Right cardiac atrium (tissue), 5 donors: ENCODE data around the gene APAF1. TPM values are rescaled to one million over a fixed set of nuclear protein-coding genes. Genes with fewer than 3 reads are reported as not detected.

Source experiments
- ATAC-seq, 2 donors: fragments of 200-7000 bp; cut with Tn5 transposase; one replicate each; pipeline versions ENCODE4 v1.8.0 to v1.9.1; 2020; ENCODE audit warnings: moderate library complexity in 2 of 2, mild to moderate bottlenecking in 1 of 2
- DNase-seq, 3 donors: peaks; one replicate each; pipeline ENCODE4 v3.0.0-alpha.2; 2020
- H3K27ac ChIP-seq: one replicate; pipeline ENCODE4 v1.5.1; 2013; ENCODE audit warnings: mild to moderate bottlenecking, low read length, control low read depth, moderate library complexity
- H3K27me3 ChIP-seq: one replicate; pipeline ENCODE4 v1.6.1; 2013; ENCODE audit not compliant: control insufficient read depth, insufficient read depth
- H3K4me1 ChIP-seq: one replicate; pipeline ENCODE4 v1.6.1; 2013; ENCODE audit warnings: low read length; ENCODE audit not compliant: control insufficient read depth, insufficient read depth
- H3K4me3 ChIP-seq: one replicate; pipeline ENCODE4 v1.5.1; 2013; ENCODE audit warnings: low read length, control low read depth
- H3K9me3 ChIP-seq: one replicate; pipeline ENCODE4 v1.6.1; 2013; ENCODE audit warnings: low read length; ENCODE audit not compliant: control insufficient read depth
- WGBS: extraction: QIAGEN DNeasy Blood & Tissue Kit; methylation state at CpG from one replicate; pipeline ENCODE4 v1.1.7; 2013; 5-methylcytosine and 5-hydroxymethylcytosine counted together
- intact Hi-C, 4 donors: fragments of 100-400 bp; cut with DNase I; formaldehyde crosslinking; loops; one replicate each; pipeline versions ENCODE4 v1.11.0 to v1.14.0; 2022 to 2023
- polyA plus RNA-seq: library from polyadenylated mRNA; stranded (reverse); fragments of 200-250 nt; gene quantifications from one replicate; pipeline ENCODE4 v1.2.3, GENCODE V29; 2013
- total RNA-seq, 4 donors: library from RNA; stranded (reverse); fragmentation: NEBNext Ultra II Directional; extraction: Animal tissue kit (Norgen Biotek cat#: 25700); gene quantifications; one replicate each; pipeline ENCODE4 v1.2.1, GENCODE V29; 2021
- donor health status: healthy with polysubstance abuse.
- donor health status: DM: no; HTN: yes; CAD: no.
- donor health status: DM: no; HTN: no; CAD: no.
- donor health status: DM: no; HTN: yes; CAD: no; lungs with severe emphysema.
- donor health status: DM: yes; HTN: yes; CAD: no.

The APAF1 gene
- total and polyA plus RNA-seq, 5 donors: 2.9 to 7.1 (median 4.3) TPM

DNA sequence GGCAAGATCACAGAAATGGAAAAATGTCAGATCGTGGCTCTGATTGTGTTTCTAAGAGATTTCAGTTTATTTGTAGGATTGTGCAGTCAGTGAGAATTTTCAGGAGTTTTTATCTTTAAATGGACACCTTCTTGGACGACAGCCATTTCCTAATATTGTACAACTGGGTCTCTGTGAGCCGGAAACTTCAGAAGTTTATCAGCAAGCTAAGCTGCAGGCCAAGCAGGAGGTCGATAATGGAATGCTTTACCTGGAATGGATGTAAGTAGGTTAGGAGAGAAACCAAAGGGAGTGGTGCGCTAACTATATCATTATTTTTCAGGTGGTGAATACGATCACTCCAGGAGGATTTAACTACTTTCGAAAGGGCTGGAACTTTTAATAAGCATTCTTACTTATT, 26.4 kb downstream of the APAF1 start:
- DNase-seq (no peak), ATAC-seq (peak in 1 of 2 donors; percentile 36)
- WGBS: 58% methylated on average over 7 of the region's 7 CpGs
- intact Hi-C loops: no loop called here
- Histone ChIP-seq H3K27ac (no peak overlapping the region), H3K9me3 (no peaks in the 10 kb centered on the region), H3K4me3 (no peak overlapping the region), H3K27me3 (no peaks in the 10 kb centered on the region), H3K4me1 (no peaks in the 10 kb centered on the region)

DNA sequence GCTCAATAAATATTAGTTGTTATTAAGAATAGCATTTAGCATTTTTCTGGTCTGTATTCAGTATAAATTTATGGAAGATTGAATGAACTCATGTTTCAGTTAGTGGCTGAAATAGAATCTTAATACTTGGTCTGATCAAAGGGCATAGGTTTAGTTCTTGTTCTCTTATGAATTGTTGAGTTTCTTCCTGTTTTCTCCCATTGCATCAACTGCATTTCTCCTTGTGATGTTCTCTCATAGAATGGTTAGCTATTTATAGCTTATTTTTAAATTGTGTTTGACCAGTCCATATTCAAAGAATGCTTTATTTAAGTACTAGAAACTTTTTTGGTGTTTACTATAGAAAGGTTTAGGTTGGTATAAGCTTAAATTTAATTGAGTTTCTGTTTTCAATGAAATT, 29.8 kb downstream of the APAF1 start:
- Histone ChIP-seq H3K4me3 (no peak overlapping the region), H3K9me3 (no peaks in the 10 kb centered on the region), H3K27ac (no peak overlapping the region), H3K27me3 (no peaks in the 10 kb centered on the region), H3K4me1 (no peaks in the 10 kb centered on the region)
- DNase-seq (no peak), ATAC-seq (no peak)
- intact Hi-C loops: no loop called here

DNA sequence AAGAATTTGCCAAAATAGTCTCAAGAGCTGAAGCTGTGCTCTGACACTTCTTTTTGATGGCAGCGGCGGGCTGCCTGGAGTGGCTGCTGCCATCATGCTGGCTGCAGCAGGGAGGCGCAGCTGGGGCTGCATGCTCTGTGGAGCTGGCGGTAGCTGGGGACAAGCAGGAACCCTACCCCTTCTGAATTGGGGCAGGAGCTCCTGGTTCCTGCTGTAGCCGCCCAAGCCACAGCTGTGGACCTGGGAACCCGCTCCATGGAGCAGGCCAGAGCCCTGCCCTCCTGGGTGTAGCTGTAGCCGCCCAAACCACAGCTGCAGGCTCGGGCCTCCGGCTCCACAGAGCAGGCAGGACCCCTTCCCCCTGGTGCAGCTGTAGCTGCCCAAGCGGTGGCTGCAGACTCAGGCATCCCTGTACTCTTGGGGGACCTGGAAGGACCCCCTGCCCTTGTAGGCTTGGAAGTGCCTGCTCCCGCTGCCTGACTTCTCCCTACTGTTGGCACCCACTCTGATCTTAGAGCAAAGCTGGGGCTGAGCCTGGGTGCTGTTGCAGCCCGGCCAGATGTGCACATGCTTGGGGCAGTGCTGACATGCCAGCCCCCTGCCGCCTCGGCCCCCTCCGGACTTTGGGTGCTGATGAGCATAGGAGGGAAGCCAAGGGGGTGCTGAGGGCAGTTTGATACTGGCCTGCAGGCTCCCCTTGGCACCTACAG, 33.3 kb downstream of the APAF1 start:
- Histone ChIP-seq H3K27ac (no peak overlapping the region), H3K9me3 (no peaks in the 10 kb centered on the region), H3K4me3 (no peak overlapping the region), H3K4me1 (no peaks in the 10 kb centered on the region), H3K27me3 (no peaks in the 10 kb centered on the region)
- intact Hi-C loops: no loop called here
- DNase-seq (no peak), ATAC-seq (peak in 1 of 2 donors; percentile 29)
- WGBS: 94% methylated on average over 15 of the region's 15 CpGs

DNA sequence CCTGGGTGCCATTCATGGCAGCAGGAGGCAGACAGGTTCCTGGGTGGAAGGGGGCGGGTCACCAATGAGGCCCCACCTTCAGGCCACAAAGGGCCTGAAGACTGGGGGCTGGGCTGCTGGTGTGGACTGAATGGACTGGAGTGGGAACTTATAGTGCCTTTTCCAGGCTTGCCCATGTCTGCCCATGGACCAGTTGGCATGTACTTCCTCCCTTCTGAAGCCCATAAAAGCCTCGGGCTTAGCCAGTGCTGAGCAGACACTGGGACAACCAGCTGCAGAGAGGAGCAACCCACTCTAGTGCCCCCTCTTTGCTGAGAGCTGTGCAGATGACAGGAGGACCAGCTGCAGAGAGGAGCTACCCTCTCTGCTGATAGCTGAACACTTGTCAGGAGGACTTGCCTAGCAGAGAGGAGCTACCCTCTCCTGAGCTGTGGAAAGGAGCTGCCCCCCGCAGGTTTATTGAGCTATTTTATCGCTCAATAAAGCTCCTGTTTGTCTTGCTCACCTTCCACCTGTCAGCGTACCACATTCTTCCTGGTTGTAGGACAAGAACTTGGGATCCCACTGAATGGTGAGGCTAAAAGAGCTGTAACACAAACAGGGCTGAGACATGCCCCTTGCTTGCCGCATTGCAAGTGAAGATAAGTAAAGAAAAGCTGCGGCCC, 34.0 kb downstream of the APAF1 start:
- WGBS: 95% methylated on average over 7 of the region's 7 CpGs
- peak in 1 of 3 donors; percentile 47 for DNase-seq
- Histone ChIP-seq H3K9me3 (no peaks in the 10 kb centered on the region), H3K27ac (no peak overlapping the region), H3K27me3 (no peaks in the 10 kb centered on the region), H3K4me1 (no peaks in the 10 kb centered on the region), H3K4me3 (no peak overlapping the region)
- intact Hi-C loops: no loop called here
- ATAC-seq: no peak

DNA sequence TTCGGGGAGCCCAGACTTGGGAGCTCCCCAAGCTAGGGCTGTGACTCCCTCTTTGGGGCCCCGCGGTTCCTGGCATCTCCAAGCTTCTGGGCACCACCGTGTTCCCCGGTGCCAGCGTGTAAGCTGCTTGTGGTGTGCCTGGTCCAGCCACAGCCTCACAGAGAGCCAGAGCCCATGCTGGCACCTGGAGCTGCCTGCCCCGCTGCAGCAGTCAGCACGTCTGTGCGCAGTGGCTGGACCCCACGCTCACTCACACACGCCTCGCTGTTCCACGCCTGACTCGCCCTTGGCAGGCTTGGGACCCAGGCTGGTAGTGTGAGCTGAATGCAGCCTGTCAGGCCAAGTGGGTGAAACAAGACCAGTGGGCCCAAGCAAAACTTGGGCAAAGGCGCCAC, 34.5 kb downstream of the APAF1 start:
- Histone ChIP-seq H3K4me1 (no peaks in the 10 kb centered on the region), H3K27ac (no peak overlapping the region), H3K27me3 (no peaks in the 10 kb centered on the region), H3K9me3 (no peaks in the 10 kb centered on the region), H3K4me3 (no peak overlapping the region)
- intact Hi-C loops: no loop called here
- ATAC-seq (no peak), DNase-seq (no peak)
- WGBS: 97% methylated on average over 15 of the region's 15 CpGs

DNA sequence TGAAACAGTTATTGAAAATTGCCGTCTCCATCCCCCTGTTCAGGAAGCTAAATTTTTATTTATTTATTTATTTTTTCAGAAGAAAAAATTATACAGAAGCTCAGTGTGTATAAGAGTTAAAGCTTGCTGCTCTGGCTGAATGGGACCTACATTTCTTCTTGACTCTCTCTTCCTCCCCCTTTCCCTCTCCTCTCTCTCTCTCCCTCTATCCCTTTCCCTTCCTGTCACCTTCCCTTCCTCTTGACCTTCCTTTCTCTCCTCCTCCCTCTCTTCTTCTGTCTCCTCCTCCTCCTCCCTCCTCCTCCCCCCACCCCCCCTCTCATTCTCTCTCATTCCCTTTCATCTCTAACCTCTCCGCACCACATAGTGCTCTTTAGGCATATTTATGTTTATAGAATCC, 39.1 kb downstream of the APAF1 start:
- H3K4me1 ChIP-seq: no peaks in the 10 kb centered on the region
- H3K27ac ChIP-seq: no peak overlapping the region
- intact Hi-C loops: no loop called here
- WGBS: 97% methylated on average over 2 of the region's 2 CpGs
- no peak overlapping the region for H3K4me3 ChIP-seq
- DNase-seq: no peak
- ATAC-seq: no peak
- no peaks in the 10 kb centered on the region for H3K9me3 ChIP-seq
- no peaks in the 10 kb centered on the region for H3K27me3 ChIP-seq

DNA sequence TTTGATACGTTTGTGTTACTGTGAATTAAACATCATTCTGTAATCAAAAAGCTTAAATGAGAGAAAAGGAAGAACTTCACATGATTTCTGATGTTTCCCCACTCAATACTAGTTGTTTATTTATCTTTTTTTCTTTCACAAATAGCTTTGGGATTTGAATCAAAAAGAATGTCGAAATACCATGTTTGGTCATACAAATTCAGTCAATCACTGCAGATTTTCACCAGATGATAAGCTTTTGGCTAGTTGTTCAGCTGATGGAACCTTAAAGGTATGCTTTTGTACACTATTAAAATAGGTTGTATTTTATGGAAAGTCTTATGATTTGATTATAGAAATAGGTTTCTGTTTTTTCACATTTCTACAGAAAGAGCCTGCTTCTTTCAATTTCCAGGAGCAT, 41.5 kb downstream of the APAF1 start:
- no peak for ATAC-seq
- 87% methylated on average over 2 of the region's 2 CpGs for WGBS

DNA sequence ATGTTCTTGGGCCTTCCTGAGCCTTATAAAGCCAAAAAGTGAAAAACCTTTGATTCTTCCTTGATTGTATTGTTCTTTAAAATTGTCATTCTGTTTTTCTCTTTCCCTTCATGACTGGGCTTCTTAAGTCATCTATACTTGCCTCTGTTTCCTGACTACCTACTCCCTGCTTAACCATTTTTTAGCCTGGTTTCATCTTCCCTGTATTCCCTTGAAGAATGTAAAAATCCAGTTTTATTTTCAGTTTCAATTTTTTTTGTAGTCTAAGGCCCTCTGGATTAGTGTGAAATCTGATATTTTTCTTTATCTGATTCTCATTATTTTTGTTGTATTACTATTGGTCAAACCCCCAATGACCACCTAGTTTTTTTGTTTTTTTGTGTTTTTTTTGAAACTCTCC, 46.3 kb downstream of the APAF1 start:
- Histone ChIP-seq H3K27ac (no peak overlapping the region), H3K27me3 (no peaks in the 10 kb centered on the region), H3K4me3 (no peak overlapping the region), H3K9me3 (no peaks in the 10 kb centered on the region), H3K4me1 (no peaks in the 10 kb centered on the region)
- ATAC-seq (no peak), DNase-seq (no peak)
- intact Hi-C loops: no loop called here

More for the DNA sequence above, 41.5 kb downstream of the APAF1 start:
- DNase-seq: no peak
- no peaks in the 10 kb centered on the region for H3K4me1 ChIP-seq
- intact Hi-C loops: no loop called here
- no peak overlapping the region for H3K4me3 ChIP-seq
- no peak overlapping the region for H3K27ac ChIP-seq
- H3K9me3 ChIP-seq: no peaks in the 10 kb centered on the region
- no peaks in the 10 kb centered on the region for H3K27me3 ChIP-seq

DNA sequence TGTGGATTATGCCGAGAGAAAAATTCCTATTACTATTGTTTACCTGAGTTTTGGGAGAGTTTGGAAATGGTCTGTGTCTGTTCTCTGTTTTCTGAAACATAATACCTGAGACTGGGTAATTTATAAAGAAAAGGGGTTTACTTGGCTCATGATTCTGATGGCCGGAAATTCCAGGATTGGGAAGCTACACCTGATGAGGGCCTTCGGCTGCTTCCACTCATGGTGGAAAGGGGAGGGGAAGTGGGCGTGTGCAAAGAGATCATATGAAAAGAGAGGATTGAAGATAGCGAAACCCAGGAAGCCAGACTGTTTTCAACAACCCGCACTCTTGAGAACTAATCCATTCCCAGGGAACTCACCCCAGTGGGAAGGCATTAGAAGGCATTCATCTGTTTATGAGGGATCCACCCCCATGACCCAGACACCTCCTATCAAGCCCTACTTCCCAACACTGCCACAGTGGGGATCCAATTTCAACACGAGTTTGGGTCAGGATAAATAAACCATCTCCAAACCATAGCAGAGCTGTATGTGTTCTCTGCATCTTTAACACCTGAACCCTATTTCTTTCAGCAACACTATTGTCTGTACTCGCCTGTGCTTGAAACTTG, 51.1 kb downstream of the APAF1 start:
- Histone ChIP-seq H3K4me3 (no peak overlapping the region), H3K4me1 (no peaks in the 10 kb centered on the region), H3K9me3 (no peaks in the 10 kb centered on the region), H3K27me3 (no peaks in the 10 kb centered on the region), H3K27ac (no peak overlapping the region)
- intact Hi-C loops: loop anchor here in 3 of 4 donors (5.0 kb wide), 1 partner anchor 301 kb away; no protein-coding TSS in a partner anchor
- ATAC-seq (no peak), DNase-seq (no peak)
- WGBS: 87% methylated on average over 8 of the region's 8 CpGs

DNA sequence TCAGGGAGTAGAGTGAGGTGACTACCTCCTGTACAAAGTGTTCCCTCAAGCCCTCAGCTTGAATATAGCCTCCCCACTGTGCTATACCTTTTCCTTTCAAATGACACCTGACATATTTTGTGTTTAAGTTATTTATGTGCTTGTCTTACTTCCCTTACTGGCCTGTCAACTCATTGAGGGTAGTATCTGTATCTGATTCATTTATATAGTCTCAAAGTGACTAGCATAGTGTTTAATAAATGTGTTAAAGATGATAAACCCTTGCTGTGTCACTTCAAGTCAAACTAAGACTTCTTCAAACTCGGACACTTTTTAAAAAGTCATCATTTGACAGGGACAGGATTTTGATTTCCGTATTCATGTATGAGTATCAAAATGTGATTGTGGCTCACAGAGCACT, 52.1 kb downstream of the APAF1 start:
- DNase-seq (no peak), ATAC-seq (no peak)
- Histone ChIP-seq H3K27ac (no peak overlapping the region), H3K27me3 (no peaks in the 10 kb centered on the region), H3K9me3 (no peaks in the 10 kb centered on the region), H3K4me3 (no peak overlapping the region), H3K4me1 (no peaks in the 10 kb centered on the region)
- intact Hi-C loops: loop anchor here in 3 of 4 donors (5.0 kb wide), 1 partner anchor 300 kb away; no protein-coding TSS in a partner anchor
- WGBS: 91% methylated on average over 2 of the region's 2 CpGs
